NCI-H2171 (cell line): ENCODE results near the gene MAZ.
"Not testable (repeated sequence)": the region's sequence is repeated elsewhere in the genome, so short reads cannot be mapped to it uniquely, and the experiment has no call there.

Experiments
- DNase-seq: peaks from one replicate; lab custom pipeline; 2025; lab: John Stamatoyannopoulos, UW

MAZ gene

GRCh38 chr16:29784901-29785500 lies 21.3 kb upstream of the MAZ start:
- DNase-seq, result no peak

DNA sequence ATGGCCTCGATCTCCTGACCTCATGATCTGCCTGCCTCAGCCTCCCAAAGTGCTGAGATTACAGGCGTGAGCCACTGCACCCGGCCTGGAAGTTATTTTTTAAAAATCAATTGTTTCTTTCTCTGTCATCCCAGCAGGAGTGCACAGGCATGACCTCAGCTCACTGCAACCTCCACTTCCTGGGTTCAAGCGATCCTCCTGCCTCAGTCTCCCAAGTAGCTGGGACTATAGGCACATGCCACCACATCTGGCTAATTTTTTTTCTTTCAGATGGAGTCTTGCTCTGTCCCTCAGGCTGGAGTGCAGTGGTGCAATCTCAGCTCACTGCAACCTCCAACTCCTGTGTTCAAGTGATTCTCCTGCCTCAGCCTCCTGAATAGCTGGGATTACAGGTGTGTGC lies 19.2 kb upstream of the MAZ start:
- not testable (repeated sequence) for DNase-seq

- DNase-seq, result no peak
These were observed 16.6 kb upstream of the MAZ start for GRCh38 chr16:29789775-29790182.

DNA sequence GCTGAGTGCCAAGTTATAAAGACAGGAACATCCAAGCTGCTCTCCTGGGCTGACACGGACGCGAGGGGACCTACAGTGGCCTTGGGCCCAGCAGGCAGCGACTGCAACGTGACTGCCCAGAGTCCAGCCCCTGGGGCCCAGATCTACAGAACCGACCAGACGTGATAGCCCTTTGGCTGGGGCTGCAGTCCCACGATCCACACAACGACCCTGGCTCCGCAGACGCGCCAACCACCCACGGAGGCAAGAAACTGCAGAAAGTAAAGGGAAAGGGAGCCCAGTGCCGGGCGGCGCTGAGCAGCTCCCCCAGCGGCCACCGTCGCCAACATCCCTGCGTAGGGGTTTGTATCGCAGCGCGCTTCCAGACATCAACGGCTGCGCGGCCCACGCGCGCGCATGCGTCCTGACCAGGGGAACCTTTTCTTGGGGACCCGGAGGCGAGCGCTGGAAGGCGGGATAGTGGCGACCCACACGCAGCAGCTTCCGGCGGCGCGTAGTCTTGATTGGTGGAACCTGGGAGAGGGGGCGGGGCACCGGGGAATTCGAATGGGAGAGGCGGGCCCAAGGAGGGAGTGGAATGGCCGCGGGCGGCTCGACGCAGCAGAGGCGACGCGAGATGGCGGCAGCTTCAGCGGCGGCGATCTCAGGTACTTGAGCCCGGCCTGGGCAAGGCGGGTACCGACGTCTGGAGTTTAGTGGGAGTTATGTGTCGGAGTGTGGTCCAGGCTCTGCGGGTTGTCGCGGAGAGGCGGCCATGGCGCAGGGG lies 16.0 kb upstream of the MAZ start, which contains the start of gene KIF22:
KIF22 (plus strand) TSS at position 569 of the 766 bp plus-strand sequence; CDS start at position 578, 9 bp downstream.
- peak; percentile 98 for DNase-seq

- no peak for DNase-seq
These were observed 15.1 kb upstream of the MAZ start for GRCh38 chr16:29790949-29791844.

- DNase-seq, result no peak
These were observed 14.2 kb upstream of the MAZ start for GRCh38 chr16:29791845-29792807.

DNA sequence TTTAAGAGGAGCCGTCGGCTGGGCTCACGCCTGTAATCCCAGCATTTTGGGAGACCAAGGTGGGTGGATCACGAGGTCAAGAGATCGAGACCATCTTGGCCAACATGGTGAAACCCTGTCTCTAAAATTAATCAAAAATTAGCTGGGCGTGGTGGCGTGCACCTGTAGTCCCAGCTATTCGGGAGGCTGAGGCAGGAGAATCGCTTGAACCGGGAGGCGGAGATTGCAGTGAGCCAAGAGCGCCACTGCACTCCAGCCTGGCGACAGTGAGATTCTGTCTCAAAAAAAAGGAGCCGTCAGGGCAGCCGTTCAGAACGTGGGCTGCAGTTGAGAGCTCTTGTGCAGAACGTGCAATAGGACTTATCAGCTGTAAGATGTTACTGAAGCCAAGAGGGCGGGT lies 13.2 kb upstream of the MAZ start:
- DNase-seq, result not testable (repeated sequence)

GRCh38 chr16:29794231-29794710 lies 12.1 kb upstream of the MAZ start:
- no peak for DNase-seq

DNA sequence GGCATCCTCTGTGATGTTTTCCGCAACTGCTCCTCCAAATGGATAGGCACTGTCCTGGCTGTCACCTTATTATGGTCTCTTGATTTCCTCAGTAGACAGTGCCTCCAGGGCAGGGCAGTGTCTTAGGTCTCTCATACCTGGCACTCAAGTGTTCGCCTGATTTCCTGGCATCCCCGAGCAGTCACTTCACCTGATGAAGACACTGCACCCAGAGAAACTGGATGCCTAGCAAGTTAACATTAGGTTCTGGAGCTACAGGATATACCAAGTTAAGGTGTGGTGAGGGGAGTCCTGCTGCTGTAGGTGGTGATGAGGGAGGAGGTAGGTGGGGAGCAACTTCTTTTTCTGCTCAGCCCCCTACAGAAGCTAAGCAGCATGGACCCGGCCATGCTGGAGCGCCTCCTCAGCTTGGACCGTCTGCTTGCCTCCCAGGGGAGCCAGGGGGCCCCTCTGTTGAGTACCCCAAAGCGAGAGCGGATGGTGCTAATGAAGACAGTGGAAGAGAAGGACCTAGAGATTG lies 3.9 kb upstream of the MAZ start:
- no peak for DNase-seq

GRCh38 chr16:29804020-29804419 lies 2.3 kb upstream of the MAZ start:
- DNase-seq, result no peak

- DNase-seq, result peak; percentile 73
These were observed 1.7 kb upstream of the MAZ start for GRCh38 chr16:29804455-29805231.

GRCh38 chr16:29805232-29806098 lies 864 bp upstream of the MAZ start:
- DNase-seq, result peak; percentile 99

DNA sequence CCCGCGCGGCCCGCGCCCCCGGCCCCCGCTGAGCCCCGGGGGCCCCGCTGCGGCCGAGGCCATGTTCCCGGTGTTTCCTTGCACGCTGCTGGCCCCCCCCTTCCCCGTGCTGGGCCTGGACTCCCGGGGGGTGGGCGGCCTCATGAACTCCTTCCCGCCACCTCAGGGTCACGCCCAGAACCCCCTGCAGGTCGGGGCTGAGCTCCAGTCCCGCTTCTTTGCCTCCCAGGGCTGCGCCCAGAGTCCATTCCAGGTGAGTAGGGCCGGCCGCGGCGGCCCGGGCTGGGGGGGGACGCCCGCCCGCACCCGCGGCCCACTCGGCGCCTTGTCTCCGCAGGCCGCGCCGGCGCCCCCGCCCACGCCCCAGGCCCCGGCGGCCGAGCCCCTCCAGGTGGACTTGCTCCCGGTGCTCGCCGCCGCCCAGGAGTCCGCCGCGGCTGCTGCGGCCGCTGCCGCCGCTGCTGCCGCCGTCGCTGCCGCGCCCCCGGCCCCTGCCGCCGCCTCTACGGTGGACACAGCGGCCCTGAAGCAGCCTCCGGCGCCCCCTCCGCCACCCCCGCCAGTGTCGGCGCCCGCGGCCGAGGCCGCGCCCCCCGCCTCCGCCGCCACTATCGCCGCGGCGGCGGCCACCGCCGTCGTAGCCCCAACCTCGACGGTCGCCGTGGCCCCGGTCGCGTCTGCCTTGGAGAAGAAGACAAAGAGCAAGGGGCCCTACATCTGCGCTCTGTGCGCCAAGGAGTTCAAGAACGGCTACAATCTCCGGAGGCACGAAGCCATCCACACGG lies 504 bp downstream of the MAZ start:
- DNase-seq, result peak; percentile 79

- peak; percentile 82 for DNase-seq
These were observed 1.3 kb downstream of the MAZ start for GRCh38 chr16:29807426-29808218.

DNA sequence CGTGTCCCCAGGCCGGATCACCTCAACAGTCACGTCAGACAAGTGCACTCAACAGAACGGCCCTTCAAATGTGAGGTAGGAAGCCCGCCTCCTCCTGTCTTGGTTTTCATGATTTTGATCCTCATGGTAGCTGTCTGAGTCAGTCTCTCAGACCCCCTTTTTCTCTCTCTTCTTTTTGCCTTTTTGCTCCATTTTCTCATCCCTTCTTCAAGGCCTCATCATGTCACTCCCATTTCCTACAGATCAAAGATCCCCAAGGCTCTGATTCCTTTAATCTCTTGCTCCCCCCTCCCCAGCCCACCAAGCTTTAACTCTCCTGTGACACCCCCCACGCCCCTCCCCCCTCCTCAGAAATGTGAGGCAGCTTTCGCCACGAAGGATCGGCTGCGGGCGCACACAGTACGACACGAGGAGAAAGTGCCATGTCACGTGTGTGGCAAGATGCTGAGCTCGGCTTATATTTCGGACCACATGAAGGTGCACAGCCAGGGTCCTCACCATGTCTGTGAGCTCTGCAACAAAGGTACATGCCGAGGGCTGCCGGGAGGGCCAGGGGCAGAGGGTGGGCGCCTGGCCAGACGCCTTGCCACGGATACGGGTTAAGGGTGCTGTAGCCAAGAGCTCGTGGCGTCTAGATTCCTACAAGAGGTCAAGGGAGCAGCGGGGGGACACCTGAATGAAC lies 2.0 kb downstream of the MAZ start:
- DNase-seq, result no peak

DNA sequence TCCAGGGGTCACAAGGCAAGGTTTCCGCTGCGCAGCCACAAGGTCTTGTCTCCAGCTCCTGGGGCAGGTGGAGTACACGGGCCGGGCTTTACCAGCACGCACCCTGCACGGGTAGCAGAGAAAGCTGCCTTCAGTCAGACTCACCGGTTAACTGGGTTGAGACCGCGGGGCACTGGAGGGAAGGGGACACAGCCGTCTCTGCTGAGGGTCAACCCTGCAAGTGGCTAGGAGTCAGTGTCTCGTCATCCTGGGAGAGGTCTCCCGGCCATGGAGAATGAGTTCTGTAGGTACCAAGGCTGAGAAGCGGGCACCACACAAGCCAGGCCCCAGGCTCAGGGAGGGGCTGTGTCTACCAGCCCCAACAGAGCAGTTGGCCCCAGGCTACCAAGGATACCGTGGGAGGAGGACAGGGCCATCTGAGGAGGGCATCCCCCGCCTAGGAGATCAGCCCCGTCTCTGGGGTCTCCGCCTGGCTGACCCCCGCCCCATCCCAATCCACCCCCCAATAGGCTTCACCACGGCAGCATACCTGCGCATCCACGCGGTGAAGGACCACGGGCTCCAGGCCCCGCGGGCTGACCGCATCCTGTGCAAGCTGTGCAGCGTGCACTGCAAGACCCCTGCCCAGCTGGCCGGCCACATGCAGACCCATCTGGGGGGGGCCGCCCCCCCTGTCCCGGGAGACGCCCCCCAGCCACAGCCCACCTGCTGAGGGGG lies 2.9 kb downstream of the MAZ start:
- DNase-seq, result no peak
